Psoas muscle (tissue), 8 donors: ENCODE results near the gene GFPT1. TPM values are rescaled to one million over a fixed set of nuclear protein-coding genes. Genes with fewer than 3 reads are reported as not detected.

ENCODE experiments used
- ATAC-seq, 4 donors: fragments of 200-7000 bp; cut with Tn5 transposase; one replicate each; pipeline ENCODE4 v1.9.1; 2020; ENCODE audit warnings: moderate library complexity in 3 of 4, mild to moderate bottlenecking in 2 of 4
- DNase-seq, 2 donors: peaks; one replicate each; pipeline ENCODE4 v3.0.0-alpha.2; 2020
- H3K27ac ChIP-seq: fragments of 200-600 bp; one replicate; pipeline ENCODE4 v1.8.0; 2022
- H3K27me3 ChIP-seq, 3 donors: fragments of 200-600 bp in 1 of 3; one replicate each; pipeline versions ENCODE4 v1.6.1 to v1.8.0; 2013 to 2022; ENCODE audit warnings: low read length in 2 of 3, mild to moderate bottlenecking in 2 of 3, moderate library complexity in 1 of 3; ENCODE audit not compliant: insufficient read depth in 3 of 3
- H3K36me3 ChIP-seq, 2 donors: fragments of 200-600 bp in 1 of 2; one replicate each; pipeline versions ENCODE4 v1.6.1 to v1.8.0; 2013 to 2022; ENCODE audit warnings: low read depth in 1 of 2, mild to moderate bottlenecking in 1 of 2, moderate library complexity in 1 of 2; ENCODE audit not compliant: insufficient read depth in 1 of 2
- H3K4me1 ChIP-seq: fragments of 200-600 bp; one replicate; pipeline ENCODE4 v1.8.0; 2022
- H3K4me3 ChIP-seq: fragments of 200-600 bp; one replicate; pipeline ENCODE4 v1.8.0; 2022; ENCODE audit warnings: mild to moderate bottlenecking
- H3K9me3 ChIP-seq: fragments of 200-600 bp; one replicate; pipeline ENCODE4 v1.8.0; 2022
- WGBS, 3 donors: extraction: QIAGEN DNeasy Blood & Tissue Kit; methylation state at CpG; one replicate each; pipeline versions ENCODE4 v1.1.6 to v1.1.7; 2013; 5-methylcytosine and 5-hydroxymethylcytosine counted together
- intact Hi-C, 2 donors: fragments of 100-400 bp; cut with DNase I; formaldehyde crosslinking; loops; one replicate each; pipeline versions ENCODE4 v1.11.0 to v1.14.2; 2022
- long read RNA-seq, 2 donors: library from polyadenylated mRNA; unstranded; transcript quantifications; one replicate each; pipeline ENCODE4 v2.0.0, GENCODE V29; 2021
- polyA plus RNA-seq, 3 donors: library from polyadenylated mRNA; stranded (reverse); fragments of 200-250 nt; gene quantifications; one replicate each; pipeline ENCODE4 v1.2.3, GENCODE V29; 2013
- total RNA-seq, 4 donors: library from RNA; stranded (reverse); fragmentation: NEBNext Ultra II Directional in 2 of 4; extraction: Animal tissue kit (Norgen Biotek cat#: 25700) in 2 of 4; gene quantifications; one replicate each; pipeline versions ENCODE4 v1.2.1 to v1.2.4, GENCODE V29; 2021 to 2023
- TF ChIP-seq, protein P1 (sequence below): fragments of 200-600 bp; IDR thresholded peaks from one replicate; pipeline ENCODE4 v1.8.0; 2022; ENCODE audit warnings: antibody characterized with exemption
- donor health status: healthy with polysubstance abuse.
- donor health status: DM: no; HTN: no; CAD: no; lungs with moderate emphysema.
- donor health status: Bipolar disorder and iron deficiency.
- donor health status: healthy.
- donor health status: DM: yes; HTN: yes; CAD: no.
- donor health status: DM: no; HTN: no; CAD: no.
- donor health status: DM: no; HTN: no; CAD: no.
- donor health status: DM: yes; HTN: yes; CAD: no.

Gene GFPT1
- total RNA-seq, result 10 to 100 TPM; 19.8 to 34.5 (median 33.5) TPM
- polyA plus RNA-seq, result 10 to 100 TPM in 1 of 3 donors, 1 to 10 TPM in 2; 5.7 to 11.8 (median 7.7) TPM
- long read RNA-seq, donor 1, full-length matches to known transcripts, result 25 of 26 reads
- long read RNA-seq, donor 1, partial matches to known transcripts, result 0 of 26 reads
- long read RNA-seq, donor 1, other reads (novel, unspliced or antisense), result 1 of 26 reads
- long read RNA-seq, donor 2, full-length matches to known transcripts, result 22 of 30 reads
- long read RNA-seq, donor 2, partial matches to known transcripts, result 3 of 30 reads
- long read RNA-seq, donor 2, other reads (novel, unspliced or antisense), result 5 of 30 reads

GRCh38 chr2:69386789-69387734 lies at the start of gene GFPT1:
Gene GFPT1, minus strand, starts transcription at chr2:69387227. Its CDS starts 156 bp downstream, at chr2:69387071.
- Histone ChIP-seq H3K27me3 (no peaks in the 10 kb centered on the region), H3K9me3 (no peaks in the 10 kb centered on the region), H3K36me3 (no peaks in the 10 kb centered on the region), H3K4me3 (peak within 1 kb of the TSS; percentile 91), H3K27ac (peak within 1 kb of the TSS; percentile 66), H3K4me1 (peaks cover 9% of the 10 kb centered on the region)
- DNase-seq (peak; percentile 95 to 97), ATAC-seq (peak; percentile 98 to 99 (median 99))
- 1% methylated on average over 72 to 97 of the region's 97 CpGs for WGBS, 3 donors
- intact Hi-C loops, result no loop called here
- TF ChIP-seq, protein P1, sequence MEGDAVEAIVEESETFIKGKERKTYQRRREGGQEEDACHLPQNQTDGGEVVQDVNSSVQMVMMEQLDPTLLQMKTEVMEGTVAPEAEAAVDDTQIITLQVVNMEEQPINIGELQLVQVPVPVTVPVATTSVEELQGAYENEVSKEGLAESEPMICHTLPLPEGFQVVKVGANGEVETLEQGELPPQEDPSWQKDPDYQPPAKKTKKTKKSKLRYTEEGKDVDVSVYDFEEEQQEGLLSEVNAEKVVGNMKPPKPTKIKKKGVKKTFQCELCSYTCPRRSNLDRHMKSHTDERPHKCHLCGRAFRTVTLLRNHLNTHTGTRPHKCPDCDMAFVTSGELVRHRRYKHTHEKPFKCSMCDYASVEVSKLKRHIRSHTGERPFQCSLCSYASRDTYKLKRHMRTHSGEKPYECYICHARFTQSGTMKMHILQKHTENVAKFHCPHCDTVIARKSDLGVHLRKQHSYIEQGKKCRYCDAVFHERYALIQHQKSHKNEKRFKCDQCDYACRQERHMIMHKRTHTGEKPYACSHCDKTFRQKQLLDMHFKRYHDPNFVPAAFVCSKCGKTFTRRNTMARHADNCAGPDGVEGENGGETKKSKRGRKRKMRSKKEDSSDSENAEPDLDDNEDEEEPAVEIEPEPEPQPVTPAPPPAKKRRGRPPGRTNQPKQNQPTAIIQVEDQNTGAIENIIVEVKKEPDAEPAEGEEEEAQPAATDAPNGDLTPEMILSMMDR, result no peak

DNA sequence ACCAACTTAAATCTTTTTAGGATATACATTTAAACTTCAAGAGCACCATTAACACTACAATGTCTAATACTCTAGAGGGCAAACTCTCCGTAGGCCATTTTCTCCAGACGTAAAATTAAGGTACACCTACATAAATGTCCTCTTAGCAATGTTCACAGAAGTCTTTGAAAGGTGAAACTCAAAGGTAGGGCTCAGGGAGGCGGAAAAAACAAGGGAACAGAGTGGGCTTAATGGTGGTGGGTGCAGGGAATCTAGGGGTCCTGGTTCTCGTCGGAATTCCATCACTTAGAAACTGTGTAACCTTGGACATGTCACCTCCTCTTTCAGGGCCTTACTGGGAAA lies 49.5 kb upstream of the GFPT1 start:
- ATAC-seq, result peak in 1 of 4 donors; percentile 1
- intact Hi-C loops, result no loop called here
- no peaks in the 10 kb centered on the region for H3K27me3 ChIP-seq
- H3K4me1 ChIP-seq, result peaks cover 15% of the 10 kb centered on the region
- H3K9me3 ChIP-seq, result no peaks in the 10 kb centered on the region
- TF ChIP-seq, protein P1, result peak; percentile 15
- H3K27ac ChIP-seq, result peak overlapping the region; percentile 96
- 4 to 5% (median 4%) methylated on average over 5 of the region's 5 CpGs for WGBS, 3 donors
- no peak for DNase-seq
- H3K36me3 ChIP-seq, result peaks cover 0 to 6% of the 10 kb centered on the region in 2 donors
- peak overlapping the region; percentile 86 for H3K4me3 ChIP-seq

DNA sequence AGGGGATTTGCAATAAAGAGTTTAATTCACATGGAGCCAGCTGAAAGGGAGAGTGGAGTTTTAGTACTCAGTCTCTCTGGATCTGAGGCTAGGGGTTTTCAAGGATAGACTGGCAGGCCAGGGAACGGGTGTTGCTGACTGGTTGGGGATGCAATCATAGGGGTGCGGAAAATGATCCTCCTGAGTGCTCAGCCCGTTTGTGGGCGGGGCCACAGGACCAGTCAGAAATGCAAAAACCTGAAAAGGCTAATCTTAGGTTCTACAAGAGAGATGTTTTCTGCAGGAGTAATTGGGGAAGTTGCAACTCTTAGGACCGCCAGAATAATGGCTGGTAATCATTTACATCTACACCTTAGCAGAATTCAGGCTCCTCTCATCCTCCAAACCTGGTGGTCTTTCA lies 47.7 kb upstream of the GFPT1 start:
- WGBS, 3 donors, result 74 to 84% (median 78%) methylated on average over 5 of the region's 5 CpGs

DNA sequence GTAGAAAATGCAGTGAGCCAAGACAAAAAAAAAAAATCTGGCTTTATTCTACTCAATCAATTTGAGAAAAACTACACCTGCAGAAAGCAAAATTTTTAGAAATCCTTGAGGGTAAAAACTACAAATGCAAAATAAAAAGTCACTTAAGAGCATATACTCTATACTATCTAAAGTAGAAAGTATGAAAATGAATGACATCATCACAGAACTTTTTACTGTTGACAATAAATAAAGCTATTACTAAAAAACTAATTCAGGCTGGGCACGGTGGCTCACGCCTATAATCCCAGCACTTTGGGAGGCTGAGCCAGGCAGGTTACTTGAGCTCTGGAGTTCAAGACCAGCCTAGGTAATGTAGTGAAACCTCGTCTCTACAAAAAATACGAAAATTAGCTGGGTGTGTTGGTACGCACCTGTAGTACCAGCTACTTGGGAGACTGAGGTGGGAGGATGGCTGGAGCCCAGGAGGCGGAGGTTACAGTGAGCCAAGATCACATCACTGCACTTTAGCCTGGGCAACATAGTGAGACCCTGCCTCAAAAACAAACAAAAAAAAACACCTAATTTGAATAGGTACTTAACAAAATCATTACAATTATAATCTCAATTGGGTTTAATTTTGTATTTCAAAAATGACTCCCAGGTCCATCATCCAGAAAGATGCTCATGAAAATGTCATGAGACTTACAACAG lies 42.6 kb upstream of the GFPT1 start:
- Histone ChIP-seq H3K4me1 (no peaks in the 10 kb centered on the region), H3K9me3 (no peaks in the 10 kb centered on the region), H3K27ac (no peak overlapping the region), H3K36me3 (peaks cover 3 to 68% of the 10 kb centered on the region in 2 donors), H3K4me3 (no peak overlapping the region), H3K27me3 (no peaks in the 10 kb centered on the region)
- DNase-seq, result no peak
- WGBS, 3 donors, result 85 to 90% (median 87%) methylated on average over 6 of the region's 6 CpGs
- TF ChIP-seq, protein P1, result no peak
- no peak for ATAC-seq
- intact Hi-C loops, result no loop called here

More for the DNA sequence above, 47.7 kb upstream of the GFPT1 start:
- Histone ChIP-seq H3K36me3 (peaks cover 3 to 24% of the 10 kb centered on the region in 2 donors), H3K27me3 (no peaks in the 10 kb centered on the region), H3K4me3 (no peak overlapping the region), H3K9me3 (no peaks in the 10 kb centered on the region), H3K4me1 (peaks cover 15% of the 10 kb centered on the region), H3K27ac (no peak overlapping the region)
- intact Hi-C loops, result no loop called here
- no peak for DNase-seq
- TF ChIP-seq, protein P1, result no peak
- no peak for ATAC-seq
